SK-N-SH (cell line): ENCODE measurements around the gene B4GALT1. TPM values are rescaled to one million over a fixed set of nuclear protein-coding genes. Genes with fewer than 3 reads are reported as not detected.
A peak's percentile ranks its signal among the peaks of the same experiment; 100 is the strongest.

Source experiments
- CTCF ChIA-PET: fragments of 300-600, 350-600 bp; formaldehyde crosslinking; extraction: SDS; loops from one replicate; lab custom pipeline; 2021; lab: Yijun Ruan, JAX
- POLR2A ChIA-PET: fragments of 350-600 bp; sonication (Branson Sonifier 250); formaldehyde crosslinking; extraction: SDS; loops from one replicate; lab custom pipeline; 2020; ENCODE audit warnings: antibody characterized with exemption, inconsistent platforms; lab: Yijun Ruan, JAX
- DNase-seq: peaks from one replicate; pipeline ENCODE4 v3.0.0; 2012
- H2AFZ ChIP-seq: fragments of 200-600 bp; sonication (generic); 2 replicates; pipeline ENCODE4 v1.8.1; 2016; ENCODE audit warnings: antibody characterized with exemption, mild to moderate bottlenecking, low read depth
- H3F3A ChIP-seq: fragments of 200-600 bp; sonication (generic); replicated peaks from 2 replicates; pipeline ENCODE3; 2016; ENCODE audit warnings: antibody characterized with exemption, mild to moderate bottlenecking; ENCODE audit not compliant: insufficient read depth
- H3K27ac ChIP-seq, 2 experiments: fragments of 200-500 bp in 1 of 2; fragments of 200-600 bp in 1 of 2; sonication (Bioruptor generic) in 1 of 2; sonication (generic), shearing (Covaris generic) in 1 of 2; 2 replicates each; pipeline versions ENCODE4 v1.5.1 to v1.6.1; 2014 to 2016; ENCODE audit warnings: low read depth in 2 of 2, inconsistent platforms in 1 of 2, low read length in 1 of 2, mild to moderate bottlenecking in 1 of 2, mixed read lengths in 1 of 2
- H3K27me3 ChIP-seq: fragments of 200-600 bp; sonication (generic), shearing (Covaris generic); 2 replicates; pipeline ENCODE4 v1.6.1; 2016; ENCODE audit warnings: mixed run types; ENCODE audit not compliant: insufficient read depth
- H3K36me3 ChIP-seq, 2 experiments: fragments of 200-500 bp in 1 of 2; fragments of 200-600 bp in 1 of 2; sonication (Bioruptor generic) in 1 of 2; sonication (generic) in 1 of 2; replicated peaks in 1 of 2; 2 replicates each; pipeline versions ENCODE3 to v1.5.1; 2014 to 2016; ENCODE audit warnings: low read length in 1 of 2, mild to moderate bottlenecking in 1 of 2; ENCODE audit not compliant: insufficient read depth in 2 of 2, control insufficient read depth in 1 of 2
- H3K4me1 ChIP-seq, 2 experiments: fragments of 200-500 bp in 1 of 2; fragments of 200-600 bp in 1 of 2; sonication (Bioruptor generic) in 1 of 2; sonication (generic), shearing (Covaris generic) in 1 of 2; 2 replicates each; pipeline versions ENCODE4 v1.5.1 to v1.6.1; 2014 to 2016; ENCODE audit warnings: low read depth in 1 of 2, low read length in 1 of 2, mixed run types in 1 of 2; ENCODE audit not compliant: insufficient read depth in 2 of 2, control insufficient read depth in 1 of 2
- H3K4me2 ChIP-seq: fragments of 200-600 bp; sonication (generic), shearing (Covaris generic); 2 replicates; pipeline ENCODE4 v1.6.1; 2017; ENCODE audit warnings: mixed run types
- H3K4me3 ChIP-seq, 2 experiments: fragments of 200-500 bp in 1 of 2; fragments of 200-600 bp in 1 of 2; sonication (Bioruptor generic) in 1 of 2; sonication (generic), shearing (Covaris generic) in 1 of 2; 2 replicates each; pipeline versions ENCODE4 v1.5.1 to v1.8.1; 2014 to 2016; ENCODE audit warnings: low read depth in 2 of 2, inconsistent platforms in 1 of 2, low read length in 1 of 2, mild to moderate bottlenecking in 1 of 2, mixed read lengths in 1 of 2, moderate library complexity in 1 of 2
- H3K79me2 ChIP-seq: fragments of 200-600 bp; sonication (generic); 2 replicates; pipeline ENCODE4 v1.8.1; 2017; ENCODE audit warnings: mild to moderate bottlenecking; ENCODE audit not compliant: insufficient read depth
- H3K9ac ChIP-seq: fragments of 200-600 bp; sonication (generic); 2 replicates; pipeline ENCODE4 v1.6.1; 2017; ENCODE audit warnings: mixed run types
- H3K9me2 ChIP-seq: fragments of 200-600 bp; sonication (generic); 2 replicates; pipeline ENCODE4 v1.6.1; 2017; ENCODE audit warnings: mixed run types
- H3K9me3 ChIP-seq: fragments of 200-600 bp; sonication (generic); 2 replicates; pipeline ENCODE4 v1.6.1; 2017; ENCODE audit warnings: mixed run types, mild to moderate bottlenecking, moderate library complexity
- H4K20me1 ChIP-seq: fragments of 200-600 bp; sonication (generic); 2 replicates; pipeline ENCODE4 v1.6.1; 2017; ENCODE audit warnings: mild to moderate bottlenecking, mixed run types; ENCODE audit not compliant: insufficient read depth
- CHD2 ChIP-seq: fragments of 150-350 bp; IDR thresholded peaks from 2 replicates; pipeline ENCODE4 v1.6.1; 2018; ENCODE audit warnings: low read length; ENCODE audit not compliant: partially characterized antibody
- CTCF ChIP-seq: fragments of 200-600 bp; sonication (generic); IDR thresholded peaks from 2 replicates; pipeline ENCODE4 v1.6.1; 2017; ENCODE audit warnings: antibody characterized with exemption, mild to moderate bottlenecking, moderate library complexity
- ELF1 ChIP-seq: IDR thresholded peaks from 2 replicates; pipeline ENCODE4 v1.4.0; 2012
- EP300 ChIP-seq, 2 experiments: IDR thresholded peaks; 2 replicates each; pipeline versions ENCODE4 v1.4.0 to v1.6.1; 2012; ENCODE audit warnings: borderline replicate concordance in 1 of 2, low read depth in 1 of 2, low read length in 1 of 2
- FOSL2 ChIP-seq: IDR thresholded peaks from 2 replicates; pipeline ENCODE4 v1.4.0; 2012; ENCODE audit warnings: low read depth, mild to moderate bottlenecking, moderate library complexity, borderline replicate concordance
- FOXJ3 ChIP-seq: sonication (generic); formaldehyde crosslinking; IDR thresholded peaks from 2 replicates; pipeline ENCODE4 v1.5.1; 2020; ENCODE audit warnings: mild to moderate bottlenecking, missing genetic modification reagents
- FOXM1 ChIP-seq: IDR thresholded peaks from 2 replicates; pipeline ENCODE4 v1.4.0; 2012; ENCODE audit warnings: low read depth, mild to moderate bottlenecking
- GABPA ChIP-seq: IDR thresholded peaks from 2 replicates; pipeline ENCODE4 v1.4.0; 2012; ENCODE audit warnings: low read depth, mild to moderate bottlenecking
- MEF2A ChIP-seq: IDR thresholded peaks from 2 replicates; pipeline ENCODE4 v1.4.0; 2012; ENCODE audit warnings: low read depth, borderline replicate concordance
- MXI1 ChIP-seq: IDR thresholded peaks from 2 replicates; pipeline ENCODE4 v1.6.1; 2012; ENCODE audit warnings: mild to moderate bottlenecking, low read depth, low read length, improper control_type of control experiment
- POLR2AphosphoS5 ChIP-seq: IDR thresholded peaks from 2 replicates; pipeline ENCODE4 v1.6.1; 2012; ENCODE audit warnings: low read depth, low read length
- RCOR1 ChIP-seq: fragments of 150-350 bp; IDR thresholded peaks from 2 replicates; pipeline ENCODE4 v1.6.1; 2017; ENCODE audit warnings: antibody characterized with exemption, low read length
- TEAD4 ChIP-seq: IDR thresholded peaks from 2 replicates; pipeline ENCODE4 v1.4.0; 2012; ENCODE audit warnings: mild to moderate bottlenecking, borderline replicate concordance; ENCODE audit not compliant: insufficient read depth
- USF2 ChIP-seq: fragments of 150-350 bp; IDR thresholded peaks from 2 replicates; pipeline ENCODE4 v1.6.1; 2017; ENCODE audit warnings: antibody characterized with exemption, low read length, low read depth, borderline replicate concordance
- WGBS: methylation state at CpG from one replicate; pipeline ENCODE4 v1.1.6; 2017; ENCODE audit warnings: low lambda C conversion rate; 5-methylcytosine and 5-hydroxymethylcytosine counted together
- polyA plus RNA-seq, 3 experiments: library from polyadenylated mRNA; depleted of rRNA; stranded (reverse); fragments of >200 nt; gene quantifications; 2 replicates each; pipeline ENCODE4 v1.2.3, GENCODE V29; 2012
- TF ChIP-seq, protein P1 (sequence below): IDR thresholded peaks from 2 replicates; pipeline ENCODE4 v1.4.0; 2012; ENCODE audit warnings: low read depth

B4GALT1 gene
- polyA plus RNA-seq, 1 of the 3 experiments (the other 2 are of a cell fraction) = 36.2 TPM

- H3K9ac ChIP-seq = no peak overlapping the region
- H3K27me3 ChIP-seq = no peaks in the 10 kb centered on the region
- peak overlapping the region in 1 of 2 experiments; percentile 11; a peak in 1 of 4 replicates for H3K27ac ChIP-seq
- H2AFZ ChIP-seq = no peak overlapping the region
- no peaks in the 10 kb centered on the region for H3K9me3 ChIP-seq
- ChIA-PET POLR2A (no interaction called here), CTCF (no interaction called here)
- 95% methylated on average over 4 of the region's 4 CpGs for WGBS
- no peak overlapping the region for H3K4me2 ChIP-seq
- H3K4me3 ChIP-seq = no peak overlapping the region
- no peaks in the 10 kb centered on the region; a peak in 1 of 4 replicates for H3K4me1 ChIP-seq
- no peak for DNase-seq
- no peaks in the 10 kb centered on the region; the same call in 1 of the 2 replicates for H4K20me1 ChIP-seq
- H3K9me2 ChIP-seq = no peaks in the 10 kb centered on the region
- peaks cover 7% of the 10 kb centered on the region; the same call in 1 of the 2 replicates for H3K79me2 ChIP-seq
- peaks cover 14% of the 10 kb centered on the region in 2 experiments for H3K36me3 ChIP-seq
- no peak for TF ChIP-seq RCOR1
- no peak for TF ChIP-seq TEAD4
- TF ChIP-seq USF2 = no peak
- TF ChIP-seq POLR2AphosphoS5 = no peak
- TF ChIP-seq CHD2 = no peak
- no peak for TF ChIP-seq MXI1
- no peak for TF ChIP-seq CTCF
- no peak for TF ChIP-seq EP300 (IDR thresholded peaks at IDR 0.05; ENCODE audit: borderline replicate concordance in 1 of 2, low read depth in 1 of 2, low read length in 1 of 2)
- TF ChIP-seq ELF1 = no peak
- TF ChIP-seq FOXJ3 (CRISPR knock-in tag) = no peak
- H3F3A ChIP-seq = no peaks in the 10 kb centered on the region
Measured at GRCh38 chr9:33117796-33118195, 49.3 kb downstream of the B4GALT1 start.

- POLR2A ChIA-PET = no interaction called here
- TF ChIP-seq CTCF (no peak), RCOR1 (no peak), MXI1 (no peak), ELF1 (no peak), FOSL2 (no peak), MEF2A (no peak), EP300 (IDR thresholded peaks at IDR 0.05; ENCODE audit: borderline replicate concordance in 1 of 2, low read depth in 1 of 2, low read length in 1 of 2) (no peak), FOXM1 (no peak), GABPA (no peak)
- TF ChIP-seq, protein P1, sequence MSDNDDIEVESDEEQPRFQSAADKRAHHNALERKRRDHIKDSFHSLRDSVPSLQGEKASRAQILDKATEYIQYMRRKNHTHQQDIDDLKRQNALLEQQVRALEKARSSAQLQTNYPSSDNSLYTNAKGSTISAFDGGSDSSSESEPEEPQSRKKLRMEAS = no peak
- Histone ChIP-seq H3K27ac (peak overlapping the region in 1 of 2 experiments; percentile 11; a peak in 2 of 4 replicates), H3K27me3 (no peaks in the 10 kb centered on the region), H3F3A (no peaks in the 10 kb centered on the region), H3K79me2 (peaks cover 7% of the 10 kb centered on the region; the same call in 1 of the 2 replicates), H3K4me2 (no peak overlapping the region), H2AFZ (no peak overlapping the region), H3K9me3 (no peaks in the 10 kb centered on the region), H3K4me3 (no peak overlapping the region), H3K9me2 (no peaks in the 10 kb centered on the region), H3K36me3 (peaks cover 18 to 19% of the 10 kb centered on the region in 2 experiments), H3K4me1 (no peaks in the 10 kb centered on the region; a peak in 1 of 4 replicates), H3K9ac (no peak overlapping the region), H4K20me1 (no peaks in the 10 kb centered on the region; the same call in 1 of the 2 replicates)
- CTCF ChIA-PET = no interaction called here
- DNase-seq = no peak
- 63% methylated on average over 1 of the region's 1 CpG for whole genome bisulfite sequencing
Measured at GRCh38 chr9:33117306-33117705, 49.8 kb downstream of the B4GALT1 start.
